Natural killer cell (primary cell): ENCODE measurements around the gene NR2C2. TPM values are rescaled to one million over a fixed set of nuclear protein-coding genes. Genes with fewer than 3 reads are reported as not detected.

Source experiments
- ATAC-seq, 3 donors: fragments of 150-1000 bp in 2 of 3; fragments of 200-7000 bp in 1 of 3; cut with Tn5 transposase; 1 replicate in 1 of 3; 2 replicates in 2 of 3; pipeline ENCODE4 v1.10.0; 2021; ENCODE audit warnings: mild to moderate bottlenecking in 2 of 3, moderate library complexity in 2 of 3
- DNase-seq, 2 donors: peaks; one replicate each; pipeline versions ENCODE4 v3.0.0 to v3.0.0-alpha.2; 2013 to 2021; ENCODE audit warnings: mixed read lengths in 1 of 2
- H3K27ac ChIP-seq: one replicate; pipeline ENCODE4 v1.5.1; 2013; ENCODE audit warnings: mild to moderate bottlenecking, low read length
- H3K27me3 ChIP-seq: one replicate; pipeline ENCODE4 v1.6.1; 2013; ENCODE audit warnings: low read length; ENCODE audit not compliant: control insufficient read depth, insufficient read depth
- H3K36me3 ChIP-seq: one replicate; pipeline ENCODE4 v1.6.1; 2013; ENCODE audit warnings: low read length; ENCODE audit not compliant: control insufficient read depth, insufficient read depth
- H3K4me1 ChIP-seq: one replicate; pipeline ENCODE4 v1.6.1; 2013; ENCODE audit warnings: low read length; ENCODE audit not compliant: control insufficient read depth, insufficient read depth
- H3K4me3 ChIP-seq: one replicate; pipeline ENCODE4 v1.5.1; 2013; ENCODE audit warnings: low read length
- H3K9me3 ChIP-seq: one replicate; pipeline ENCODE4 v1.6.1; 2013; ENCODE audit warnings: low read length; ENCODE audit not compliant: control insufficient read depth, insufficient read depth
- H3K27ac Mint-ChIP-seq, 2 donors: one replicate each; pipeline ENCODE4 v1.8.0; 2022; ENCODE audit warnings: mild to moderate bottlenecking in 2 of 2, mixed read lengths in 2 of 2, moderate library complexity in 1 of 2
- H3K27me3 Mint-ChIP-seq, 2 donors: one replicate each; pipeline ENCODE4 v1.8.0; 2022; ENCODE audit warnings: low read depth in 2 of 2, mixed read lengths in 2 of 2
- H3K36me3 Mint-ChIP-seq: one replicate; pipeline ENCODE4 v1.8.0; 2022; ENCODE audit warnings: mixed read lengths
- H3K4me1 Mint-ChIP-seq, 2 donors: one replicate each; pipeline ENCODE4 v1.8.0; 2022; ENCODE audit warnings: mixed read lengths in 2 of 2
- H3K4me3 Mint-ChIP-seq: one replicate; pipeline ENCODE4 v1.8.0; 2022; ENCODE audit warnings: mild to moderate bottlenecking, moderate library complexity, mixed read lengths
- H3K9me3 Mint-ChIP-seq, 2 donors: one replicate each; pipeline ENCODE4 v1.8.0; 2022; ENCODE audit warnings: mixed read lengths in 2 of 2
- CTCF ChIP-seq: fragments of 200-600 bp; IDR thresholded peaks from one replicate; pipeline ENCODE4 v1.8.0; 2022; ENCODE audit warnings: antibody characterized with exemption
- WGBS: methylation state at CpG from one replicate; pipeline ENCODE4 v1.1.7; 2013; ENCODE audit warnings: missing lambda C conversion rate; ENCODE audit not compliant: insufficient coverage; 5-methylcytosine and 5-hydroxymethylcytosine counted together
- intact Hi-C: fragments of 100-400 bp; cut with micrococcal nuclease; formaldehyde crosslinking; loops from one replicate; pipeline ENCODE4 v1.14.2; 2022
- total RNA-seq, 4 donors: library from RNA; stranded (reverse); fragments of 120-200 nt in 1 of 4; gene quantifications; one replicate each; pipeline versions ENCODE4 v1.2.3 to v1.2.4, GENCODE V29; 2013 to 2022

Gene NR2C2
- total RNA-seq, 3 donors from 2014 or later (not counting 1 experiment from before 2014, with no cell fraction given), result 70.4 to 94.3 (median 81.6) TPM

- no peak overlapping the region for H3K27ac Mint-ChIP-seq
- peaks cover 20 to 28% of the 10 kb centered on the region in 2 donors for H3K4me1 Mint-ChIP-seq
- no peaks in the 10 kb centered on the region for H3K36me3 ChIP-seq
- no peak overlapping the region for H3K4me3 Mint-ChIP-seq
- intact Hi-C loops, result loop anchor here (5.0 kb wide), 1 partner anchor 37 kb away; the partner anchor contains the start of gene NR2C2
- H3K36me3 Mint-ChIP-seq, result no peaks in the 10 kb centered on the region
- no peaks in the 10 kb centered on the region for H3K27me3 ChIP-seq
- TF ChIP-seq CTCF, result no peak
- DNase-seq (no peak), ATAC-seq (no peak)
- no peak overlapping the region for H3K27ac ChIP-seq
- peaks cover 6% of the 10 kb centered on the region for H3K4me1 ChIP-seq
- no peak overlapping the region for H3K4me3 ChIP-seq
- H3K9me3 ChIP-seq, result no peaks in the 10 kb centered on the region
- H3K27me3 Mint-ChIP-seq, result no peaks in the 10 kb centered on the region
- WGBS, result 100% methylated on average over 1 of the region's 3 CpGs
- H3K9me3 Mint-ChIP-seq, result no peaks in the 10 kb centered on the region
These were observed 37.3 kb downstream of the NR2C2 start for GRCh38 chr3:14984581-14985113.

- no peaks in the 10 kb centered on the region for H3K36me3 Mint-ChIP-seq
- Histone ChIP-seq H3K27me3 (no peaks in the 10 kb centered on the region), H3K36me3 (no peaks in the 10 kb centered on the region), H3K4me3 (no peak overlapping the region), H3K27ac (no peak overlapping the region), H3K9me3 (no peaks in the 10 kb centered on the region), H3K4me1 (peaks cover 6% of the 10 kb centered on the region)
- TF ChIP-seq CTCF, result no peak
- no peaks in the 10 kb centered on the region for H3K27me3 Mint-ChIP-seq
- WGBS, result 69% methylated on average over 1 of the region's 3 CpGs
- H3K27ac Mint-ChIP-seq, result peak overlapping the region; percentile 25 to 56
- no peaks in the 10 kb centered on the region for H3K9me3 Mint-ChIP-seq
- peaks cover 47 to 55% of the 10 kb centered on the region in 2 donors for H3K4me1 Mint-ChIP-seq
- peak; percentile 26 to 41 for DNase-seq
- H3K4me3 Mint-ChIP-seq, result no peak overlapping the region
- ATAC-seq, result peak; percentile 92 to 99 (median 98)
- intact Hi-C loops, result loop anchor here (2.0 to 5.0 kb wide), 2 partner anchors 42 to 66 kb away; partner anchors contain the start of gene NR2C2
These were observed 41.6 kb downstream of the NR2C2 start for GRCh38 chr3:14988988-14989394.

GRCh38 chr3:14989943-14990779 lies 42.8 kb downstream of the NR2C2 start:
- TF ChIP-seq CTCF, result no peak
- no peak overlapping the region for H3K4me3 Mint-ChIP-seq
- Histone ChIP-seq H3K4me1 (peaks cover 6% of the 10 kb centered on the region), H3K9me3 (no peaks in the 10 kb centered on the region), H3K36me3 (no peaks in the 10 kb centered on the region), H3K27ac (no peak overlapping the region), H3K27me3 (no peaks in the 10 kb centered on the region), H3K4me3 (no peak overlapping the region)
- no peak for ATAC-seq
- no peak for DNase-seq
- 80% methylated on average over 3 of the region's 3 CpGs for WGBS
- H3K27me3 Mint-ChIP-seq, result no peaks in the 10 kb centered on the region
- intact Hi-C loops, result loop anchor here (2.0 to 5.0 kb wide), 2 partner anchors 43 to 65 kb away; partner anchors contain the start of gene NR2C2
- no peaks in the 10 kb centered on the region for H3K36me3 Mint-ChIP-seq
- H3K4me1 Mint-ChIP-seq, result peaks cover 48 to 53% of the 10 kb centered on the region in 2 donors
- H3K27ac Mint-ChIP-seq, result peak overlapping the region; percentile 10 to 27
- H3K9me3 Mint-ChIP-seq, result no peaks in the 10 kb centered on the region
